Inflammatory macrophage treated with lipopolysaccharide for 1 hour (primary cell): ENCODE data around the gene PSD.

Experiments used
- DNase-seq, 2 donors: peaks; one replicate each; pipeline ENCODE4 v3.0.0-alpha.2; 2020 to 2022

PSD gene

DNA sequence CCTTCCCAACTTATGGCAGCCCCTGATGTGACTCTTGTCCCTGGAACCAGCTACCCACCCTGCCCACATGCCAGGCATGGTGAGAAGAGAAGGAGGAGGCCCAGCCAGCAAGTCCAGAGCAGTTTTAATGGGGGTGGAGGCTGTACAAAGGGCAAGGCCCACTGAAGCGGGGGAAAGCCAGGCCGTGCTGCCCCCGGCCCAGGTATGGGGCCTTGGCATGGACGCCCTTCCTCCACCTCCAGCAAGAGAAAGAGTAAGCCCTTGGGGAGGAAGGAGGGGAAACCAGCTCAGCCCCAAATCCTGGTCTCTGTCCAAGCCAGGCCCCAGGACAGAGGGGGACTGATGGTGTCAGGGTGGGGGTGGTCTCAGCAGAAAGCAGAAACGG, 16.1 kb downstream of the PSD start:
- DNase-seq: no peak

DNA sequence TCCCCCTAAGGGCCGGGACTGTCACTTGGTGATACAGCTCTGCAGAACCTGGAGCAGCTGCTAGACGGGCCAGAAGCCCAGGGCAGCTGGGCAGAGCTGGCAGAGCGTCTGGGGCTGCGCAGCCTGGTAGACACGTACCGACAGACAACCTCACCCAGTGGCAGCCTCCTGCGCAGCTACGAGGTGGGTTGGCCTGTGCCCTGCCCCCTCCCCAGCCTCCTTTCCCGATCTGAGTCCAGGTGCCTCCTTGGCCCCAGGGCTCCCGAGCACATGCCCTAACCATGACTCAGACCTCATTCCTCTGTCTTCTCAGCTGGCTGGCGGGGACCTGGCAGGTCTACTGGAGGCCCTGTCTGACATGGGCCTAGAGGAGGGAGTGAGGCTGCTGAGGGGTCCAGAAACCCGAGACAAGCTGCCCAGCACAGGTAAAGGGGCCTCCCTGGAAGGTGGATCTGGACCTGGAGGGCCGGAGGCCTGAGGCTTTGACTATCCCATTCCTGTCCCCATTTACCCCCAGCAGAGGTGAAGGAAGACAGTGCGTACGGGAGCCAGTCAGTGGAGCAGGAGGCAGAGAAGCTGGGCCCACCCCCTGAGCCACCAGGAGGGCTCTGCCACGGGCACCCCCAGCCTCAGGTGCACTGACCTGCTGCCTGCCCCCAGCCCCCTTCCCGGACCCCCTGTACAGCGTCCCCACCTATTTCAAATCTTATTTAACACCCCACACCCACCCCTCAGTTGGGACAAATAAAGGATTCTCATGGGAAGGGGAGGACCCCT, 16.7 kb downstream of the PSD start:
- DNase-seq: no peak

DNA sequence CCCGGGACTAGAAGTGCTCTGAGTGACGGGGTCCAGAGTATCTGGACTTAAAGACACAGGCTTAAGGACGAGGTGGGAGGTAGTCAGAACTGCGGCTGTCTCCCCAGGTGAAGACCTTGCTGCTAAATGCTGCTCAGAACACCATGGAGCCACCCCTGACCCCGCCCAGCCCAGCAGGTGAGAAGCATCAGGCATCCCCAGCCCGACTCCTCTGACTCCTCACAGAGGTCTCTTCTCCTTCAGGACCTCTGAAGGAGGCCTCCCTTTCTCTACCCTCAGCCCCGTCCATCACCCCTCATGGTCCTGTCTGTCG, 17.3 kb downstream of the PSD start:
- no peak for DNase-seq

DNA sequence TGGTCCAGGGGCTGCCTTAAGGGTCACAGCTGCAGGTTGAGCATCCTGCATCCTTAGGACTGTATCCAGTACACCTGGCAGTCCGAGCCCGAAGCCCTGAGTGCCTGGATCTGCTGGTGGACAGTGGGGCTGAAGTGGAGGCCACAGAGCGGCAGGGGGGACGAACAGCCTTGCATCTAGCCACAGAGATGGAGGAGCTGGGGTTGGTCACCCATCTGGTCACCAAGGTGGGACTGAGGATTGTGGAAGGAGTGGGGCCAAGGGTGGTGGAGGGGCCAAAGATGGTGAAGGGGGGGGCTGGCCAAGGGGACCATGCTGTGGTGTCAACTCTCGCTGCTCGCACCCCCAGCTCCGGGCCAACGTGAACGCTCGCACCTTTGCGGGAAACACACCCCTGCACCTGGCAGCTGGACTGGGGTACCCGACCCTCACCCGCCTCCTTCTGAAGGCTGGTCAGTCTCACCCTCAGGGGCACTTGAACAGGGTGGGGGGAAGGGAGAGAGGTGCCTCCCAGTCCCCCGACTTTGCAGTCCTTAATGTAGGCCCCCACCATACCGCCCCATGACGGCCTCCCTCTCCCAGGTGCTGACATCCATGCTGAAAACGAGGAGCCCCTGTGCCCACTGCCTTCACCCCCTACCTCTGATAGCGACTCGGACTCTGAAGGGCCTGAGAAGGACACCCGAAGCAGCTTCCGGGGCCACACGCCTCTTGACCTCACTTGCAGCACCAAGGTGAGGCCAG, 17.8 kb downstream of the PSD start:
- no peak for DNase-seq

DNA sequence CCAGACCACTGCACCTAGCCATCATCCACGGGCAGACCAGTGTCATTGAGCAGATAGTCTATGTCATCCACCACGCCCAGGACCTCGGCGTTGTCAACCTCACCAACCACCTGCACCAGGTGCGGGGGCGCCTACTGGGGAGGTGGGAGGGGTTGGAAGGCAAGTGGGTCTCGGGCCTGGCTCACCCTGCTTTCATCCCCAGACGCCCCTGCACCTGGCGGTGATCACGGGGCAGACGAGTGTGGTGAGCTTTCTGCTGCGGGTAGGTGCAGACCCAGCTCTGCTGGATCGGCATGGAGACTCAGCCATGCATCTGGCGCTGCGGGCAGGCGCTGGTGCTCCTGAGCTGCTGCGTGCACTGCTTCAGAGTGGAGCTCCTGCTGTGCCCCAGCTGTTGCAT, 18.5 kb downstream of the PSD start:
- DNase-seq: no peak

DNA sequence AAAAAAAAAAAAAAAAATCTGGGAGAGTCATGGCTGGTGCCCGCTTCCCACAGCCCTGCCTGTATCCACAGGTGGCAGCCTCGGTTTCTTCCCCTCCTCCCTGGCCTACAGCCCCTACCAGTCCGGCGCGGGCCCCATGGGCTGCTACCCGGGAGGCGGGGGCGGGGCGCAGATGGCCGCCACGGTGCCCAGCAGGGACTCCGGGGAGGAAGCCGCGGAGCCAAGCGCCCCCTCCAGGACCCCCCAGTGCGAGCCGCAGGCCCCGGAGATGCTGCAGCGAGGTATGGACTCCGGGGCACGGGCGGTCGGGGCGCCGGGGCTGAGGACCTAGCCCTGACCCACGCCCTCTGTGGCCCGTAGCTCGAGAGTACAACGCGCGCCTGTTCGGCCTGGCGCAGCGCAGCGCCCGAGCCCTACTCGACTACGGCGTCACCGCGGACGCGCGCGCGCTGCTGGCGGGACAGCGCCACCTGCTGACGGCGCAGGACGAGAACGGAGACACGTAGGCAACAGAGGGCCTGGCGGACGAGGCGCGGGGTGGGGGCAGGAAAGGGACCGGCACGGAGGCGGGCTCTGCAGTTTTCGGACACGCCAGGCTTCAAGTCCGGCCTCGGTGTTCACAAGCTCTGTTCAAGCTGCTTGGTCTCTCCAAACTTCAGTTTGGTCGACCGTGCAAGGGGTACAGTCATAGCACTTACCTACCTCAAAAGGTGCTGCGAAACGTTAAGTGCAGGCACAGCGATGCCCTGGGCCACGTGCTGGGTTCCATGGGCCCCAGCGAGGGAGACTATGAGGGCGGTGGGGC, 19.2 kb downstream of the PSD start:
- peak; percentile 78 to 86 for DNase-seq

DNA sequence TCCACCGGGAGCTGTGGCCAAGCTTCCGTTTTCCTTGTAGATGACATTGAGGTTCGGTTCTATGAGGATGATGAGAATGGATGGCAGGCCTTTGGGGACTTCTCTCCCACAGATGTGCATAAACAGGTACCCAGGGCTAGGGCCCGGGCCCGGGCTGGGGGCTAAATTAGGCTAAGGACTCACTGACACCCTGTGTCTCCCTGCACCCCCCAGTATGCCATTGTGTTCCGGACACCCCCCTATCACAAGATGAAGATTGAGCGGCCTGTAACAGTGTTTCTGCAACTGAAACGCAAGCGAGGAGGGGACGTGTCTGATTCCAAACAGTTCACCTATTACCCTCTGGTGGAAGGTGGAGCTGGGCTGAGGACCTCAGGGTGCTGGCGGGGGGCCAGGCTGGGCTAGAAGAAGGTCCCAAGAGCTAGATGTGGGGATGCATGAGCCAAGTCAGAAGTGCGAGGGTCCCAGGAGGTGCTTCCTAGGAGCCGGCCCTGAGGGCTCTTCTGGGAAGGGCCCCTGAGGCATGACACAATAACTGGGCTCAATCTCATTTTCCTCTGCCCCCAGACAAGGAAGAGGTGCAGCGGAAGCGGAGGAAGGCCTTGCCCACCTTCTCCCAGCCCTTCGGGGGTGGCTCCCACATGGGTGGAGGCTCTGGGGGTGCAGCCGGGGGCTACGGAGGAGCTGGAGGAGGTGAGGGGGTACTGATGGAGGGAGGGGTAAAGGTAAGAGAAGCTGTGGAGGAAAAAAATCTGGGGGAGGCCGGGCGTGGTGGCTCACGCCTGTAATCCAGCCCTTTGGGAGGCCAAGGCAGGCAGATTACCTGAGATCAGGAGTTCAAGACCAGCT, 20.2 kb downstream of the PSD start:
- no peak for DNase-seq

DNA sequence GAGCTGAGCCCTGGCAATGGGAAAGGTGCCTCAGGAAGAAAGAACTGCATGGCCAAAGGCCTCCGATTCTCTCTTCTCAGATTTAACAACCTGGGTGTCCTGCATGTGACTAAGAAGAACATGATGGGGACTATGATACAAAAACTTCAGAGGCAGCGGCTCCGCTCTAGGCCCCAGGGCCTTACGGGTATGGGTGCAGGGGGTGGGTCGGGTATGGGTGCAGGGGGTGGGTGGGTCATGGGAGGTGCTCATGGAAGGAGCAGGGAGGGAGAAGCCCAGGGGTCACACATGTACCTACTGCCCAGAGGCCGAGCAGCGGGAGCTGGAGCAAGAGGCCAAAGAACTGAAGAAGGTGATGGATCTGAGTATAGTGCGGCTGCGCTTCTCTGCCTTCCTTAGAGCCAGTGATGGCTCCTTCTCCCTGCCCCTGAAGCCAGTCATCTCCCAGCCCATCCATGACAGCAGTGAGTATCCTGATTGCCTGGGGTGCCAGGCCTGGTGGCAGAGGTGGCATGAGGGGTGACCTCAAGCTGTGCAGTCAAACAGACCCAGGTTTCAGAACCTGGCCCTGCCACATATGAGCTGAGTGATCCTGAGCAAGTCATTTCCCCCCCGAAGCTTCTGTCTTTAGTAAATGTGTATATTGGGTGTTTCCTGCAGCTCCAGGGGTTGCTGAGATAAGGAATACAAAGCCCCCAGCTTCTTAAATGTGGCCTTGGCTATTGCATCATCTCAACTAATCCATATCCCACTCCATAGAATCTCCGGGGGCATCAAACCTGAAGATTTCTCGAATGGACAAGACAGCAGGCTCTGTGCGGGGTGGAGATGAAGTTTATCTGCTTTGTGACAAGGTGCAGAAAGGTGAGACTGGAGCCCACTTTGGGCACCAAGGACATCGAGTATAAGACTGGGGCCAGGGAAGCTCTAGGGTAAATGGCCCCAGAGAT, 21.1 kb downstream of the PSD start:
- DNase-seq: no peak

DNA sequence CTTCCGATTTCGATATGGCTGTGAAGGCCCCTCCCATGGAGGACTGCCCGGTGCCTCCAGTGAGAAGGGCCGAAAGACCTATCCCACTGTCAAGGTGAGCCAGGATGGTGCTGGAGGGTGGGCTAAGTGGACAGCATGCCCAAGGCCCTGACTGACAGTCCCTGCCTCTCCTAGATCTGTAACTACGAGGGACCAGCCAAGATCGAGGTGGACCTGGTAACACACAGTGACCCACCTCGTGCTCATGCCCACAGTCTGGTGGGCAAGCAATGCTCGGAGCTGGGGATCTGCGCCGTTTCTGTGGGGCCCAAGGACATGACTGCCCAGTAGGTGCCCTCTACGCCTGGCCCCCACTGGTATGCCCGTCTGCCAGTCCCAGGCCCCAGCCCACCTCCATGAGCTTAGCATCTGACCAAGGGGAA, 21.8 kb downstream of the PSD start:
- no peak for DNase-seq

DNA sequence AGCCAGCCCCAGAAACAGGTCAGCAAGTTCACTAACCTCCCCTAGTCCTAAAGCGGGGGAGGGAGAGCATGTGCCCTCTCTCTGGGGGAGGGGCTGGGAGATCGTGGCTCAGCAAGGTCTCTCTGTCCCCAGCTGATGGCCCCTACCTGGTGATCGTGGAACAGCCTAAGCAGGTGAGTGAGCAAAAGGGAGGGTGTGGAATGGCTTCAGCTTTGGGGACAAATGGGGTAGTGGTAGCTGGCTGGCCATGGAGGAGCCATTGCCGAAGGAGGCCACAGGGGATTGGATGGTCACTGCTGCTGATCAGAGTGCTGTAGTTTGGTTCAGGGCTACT, 22.3 kb downstream of the PSD start:
- peak in 1 of 2 donors; percentile 35 for DNase-seq

DNA sequence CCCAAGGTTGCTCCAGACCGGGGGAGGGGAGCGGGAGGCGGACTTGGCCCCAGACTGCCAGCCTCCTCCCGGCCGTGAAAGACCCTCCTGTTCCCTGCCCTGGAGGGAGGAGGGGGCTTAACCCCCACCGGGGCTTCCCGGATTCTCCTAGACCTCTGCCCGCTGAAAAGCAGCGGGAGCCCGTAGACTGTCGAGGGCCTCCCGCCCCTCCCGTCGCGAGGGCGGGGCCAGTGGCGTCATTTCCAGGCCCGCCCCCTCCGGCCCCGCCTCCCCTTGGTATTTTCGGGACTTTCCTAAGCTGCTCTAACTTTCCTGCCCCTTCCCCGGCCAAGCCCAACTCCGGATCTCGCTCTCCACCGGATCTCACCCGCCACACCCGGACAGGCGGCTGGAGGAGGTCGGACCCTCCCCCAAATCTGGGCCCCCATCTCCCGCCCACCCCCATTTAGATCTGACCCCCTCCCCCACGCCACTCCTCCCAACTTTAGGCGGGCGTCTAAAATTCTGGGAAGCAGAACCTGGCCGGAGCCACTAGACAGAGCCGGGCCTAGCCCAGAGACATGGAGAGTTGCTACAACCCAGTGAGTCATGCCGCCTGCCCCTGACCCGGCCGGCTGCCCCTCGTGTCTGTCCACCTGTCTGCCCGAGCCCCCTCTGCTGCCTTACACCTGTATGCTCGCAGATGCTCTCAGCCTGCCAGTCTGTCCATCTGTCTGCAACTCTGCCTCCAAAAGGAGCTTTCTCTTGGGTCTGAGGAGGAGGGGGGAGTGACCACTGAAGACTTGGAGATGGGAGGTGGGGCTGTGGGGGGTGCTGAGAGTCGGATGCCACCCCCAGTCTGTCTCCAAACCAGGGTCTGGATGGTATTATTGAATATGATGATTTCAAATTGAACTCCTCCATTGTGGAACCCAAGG, 22.9 kb downstream of the PSD start, which contains the start of gene NFKB2:
Gene NFKB2, plus strand, starts transcription at position 306 of the 917 bp plus-strand sequence. Its CDS starts 255 bp downstream, at position 561.
- peak; percentile 96 to 98 for DNase-seq

DNA sequence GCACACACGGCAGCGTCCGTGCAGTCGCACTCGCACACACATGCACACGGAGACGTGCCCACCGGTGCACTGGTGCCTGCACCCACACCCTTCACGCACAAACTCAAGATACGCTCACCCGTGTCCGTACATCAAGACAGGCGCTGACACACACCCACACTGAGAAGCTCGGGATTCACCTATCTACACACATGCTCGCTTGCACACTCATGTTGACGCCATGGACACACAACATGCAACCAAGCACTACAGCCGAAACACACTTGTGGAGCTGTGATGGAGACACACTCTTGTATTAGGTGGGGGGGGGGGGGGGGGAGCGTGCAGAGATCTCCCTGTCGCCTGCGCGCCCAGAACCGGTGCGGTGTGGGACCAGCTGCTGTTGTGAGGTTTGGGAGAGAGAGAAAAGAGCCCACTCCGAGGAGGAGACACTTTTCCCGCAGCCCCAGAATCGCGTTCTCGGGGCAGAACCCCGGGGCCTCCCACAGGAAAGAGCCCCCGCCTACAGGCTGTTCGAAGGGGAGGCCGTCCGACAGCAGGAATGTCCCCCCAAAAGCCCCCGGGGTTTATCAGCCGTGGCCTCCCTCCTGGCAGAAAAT, 23.7 kb downstream of the PSD start:
- peak; percentile 93 to 96 for DNase-seq

DNA sequence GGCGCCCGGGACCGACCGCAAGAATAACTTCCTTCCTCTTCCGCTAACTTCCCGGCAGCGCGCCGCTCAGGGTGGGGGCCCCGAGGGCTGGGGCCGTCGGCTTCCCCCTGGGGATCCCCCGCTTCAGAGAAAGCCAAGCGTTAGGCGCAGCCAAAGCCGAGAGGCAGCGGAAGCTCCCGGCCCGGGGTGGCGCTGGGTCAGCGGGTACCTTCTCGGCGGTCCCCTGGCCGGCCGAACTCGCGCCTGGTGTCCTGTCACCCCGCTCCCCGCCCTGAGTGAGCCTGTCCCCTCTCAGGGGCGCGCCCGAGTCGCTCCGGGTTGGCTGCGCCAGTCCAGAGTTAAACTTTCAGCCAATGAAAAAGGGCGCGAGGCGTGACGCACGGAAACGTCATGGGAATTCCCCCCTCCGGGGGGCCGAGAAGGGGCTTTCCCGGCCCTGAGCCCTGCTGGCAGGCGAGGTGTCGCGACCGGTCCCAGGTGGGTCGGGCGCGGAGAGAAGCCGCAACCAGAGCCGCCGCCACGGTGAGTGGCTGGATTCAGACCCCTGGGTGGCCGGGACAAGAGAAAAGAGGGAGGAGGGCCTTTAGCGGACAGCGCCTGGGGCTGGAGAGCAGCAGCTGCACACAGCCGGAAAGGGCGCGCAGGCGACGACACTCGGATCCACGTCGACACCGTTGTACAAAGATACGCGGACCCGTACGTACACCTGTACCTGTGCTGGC, 24.3 kb downstream of the PSD start:
- DNase-seq: peak; percentile 98 to 100

DNA sequence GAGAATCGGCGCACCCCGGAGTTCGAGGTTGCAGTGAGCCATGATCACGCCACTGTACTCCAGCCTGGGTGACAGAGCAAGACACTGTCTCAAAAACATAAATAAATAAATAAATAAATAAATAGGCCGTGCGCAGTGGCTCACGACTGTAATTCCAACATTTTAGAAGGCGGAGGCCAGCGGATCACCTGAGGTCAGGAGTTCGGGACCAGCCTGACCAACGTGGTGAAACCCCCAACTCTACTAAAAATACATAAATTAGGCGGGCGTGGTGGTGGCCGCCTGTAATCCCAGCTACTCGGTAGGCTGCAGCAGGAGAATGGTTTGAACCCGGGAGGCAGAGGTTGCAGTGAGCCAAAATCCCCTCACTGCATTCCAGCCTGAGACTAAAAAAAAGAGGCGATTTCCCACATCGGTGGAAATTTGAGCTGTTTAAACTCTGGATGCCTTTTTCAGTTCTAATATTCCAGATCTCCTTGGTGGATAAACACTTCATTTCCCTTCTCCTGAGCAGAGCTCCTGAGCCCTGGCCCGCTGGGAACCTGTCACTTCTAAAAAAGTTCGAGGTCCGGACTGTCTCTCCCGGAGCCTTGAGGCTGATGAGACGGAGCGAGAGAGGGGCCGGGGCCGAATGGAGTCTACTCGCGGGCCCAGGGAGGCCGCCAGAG, 25.0 kb downstream of the PSD start:
- DNase-seq: no peak

DNA sequence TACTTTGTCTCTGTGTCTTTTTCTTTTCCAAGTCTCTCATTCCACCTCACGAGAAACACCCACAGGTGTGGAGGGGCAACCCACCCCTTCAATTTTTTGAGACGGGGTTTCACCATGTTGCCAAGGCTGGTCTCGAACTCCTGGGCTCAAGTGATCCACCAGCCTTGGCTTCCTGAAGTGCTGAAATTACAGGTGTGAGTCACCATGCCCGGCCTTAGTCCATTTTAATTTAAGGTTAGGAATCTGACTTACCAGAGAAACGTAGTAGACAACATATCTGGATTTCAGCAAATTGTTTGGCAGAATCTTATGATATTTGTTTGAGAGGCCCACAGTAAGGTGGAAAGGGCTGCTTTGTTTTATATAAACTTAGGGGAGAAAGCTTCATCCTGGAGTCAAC, 26.3 kb downstream of the PSD start:
- no peak for DNase-seq

DNA sequence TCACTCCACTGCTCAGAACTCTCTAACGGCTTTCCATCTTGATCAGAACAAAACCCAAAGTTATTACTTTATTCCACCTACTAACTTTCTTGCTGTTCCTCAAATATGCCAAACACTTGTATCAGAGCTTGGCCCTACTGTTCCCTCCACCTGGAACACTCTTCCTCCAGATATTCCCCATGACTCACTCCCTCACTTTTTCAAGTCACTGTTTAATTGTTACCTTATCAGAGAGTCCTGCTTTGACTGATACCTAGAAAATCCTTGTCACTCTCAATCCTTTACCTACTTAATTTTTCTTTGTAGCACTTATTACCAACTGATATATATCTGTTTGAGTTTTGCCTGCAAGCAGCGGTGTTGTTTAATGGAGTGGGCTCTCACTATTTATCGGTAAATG, 28.7 kb downstream of the PSD start:
- DNase-seq: no peak

DNA sequence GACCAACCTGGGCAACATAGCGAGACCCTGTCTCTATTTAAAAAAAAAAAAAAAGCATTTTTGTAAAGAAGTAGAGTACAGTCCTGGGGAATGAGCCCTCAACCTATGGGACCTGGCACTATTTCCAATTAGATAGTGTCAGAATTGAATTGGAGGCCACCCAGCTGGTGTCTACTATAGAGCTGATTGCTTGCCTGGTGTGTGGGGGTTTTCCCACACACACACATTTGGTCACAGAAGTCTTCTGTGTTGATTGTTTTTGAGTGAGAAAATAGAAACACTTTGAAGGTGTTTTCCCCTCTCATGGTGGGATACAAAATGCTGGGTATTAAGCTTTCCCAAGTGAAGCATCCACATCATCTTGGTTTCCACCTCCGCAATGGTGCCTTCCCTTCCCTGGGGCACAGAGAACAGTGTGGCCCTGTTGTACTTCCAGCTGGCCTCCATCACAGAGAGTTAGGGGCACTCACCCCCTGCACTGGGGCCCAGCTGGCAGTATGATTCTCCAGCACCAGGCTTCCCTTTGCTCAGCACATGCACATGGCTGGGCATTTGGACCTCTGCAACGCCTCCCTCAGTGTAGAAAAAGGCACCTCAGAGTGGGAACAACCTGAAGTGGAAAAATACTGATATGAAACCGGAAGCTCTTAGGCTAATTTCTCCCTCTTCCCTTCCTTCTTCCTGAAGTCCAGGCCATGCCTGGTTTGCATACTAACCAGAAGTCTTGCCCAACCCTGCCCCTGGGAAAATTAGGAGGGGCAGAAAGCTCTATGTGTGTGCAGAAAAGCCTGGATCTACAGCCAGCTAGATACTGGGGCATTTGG, 33.8 kb downstream of the PSD start:
- DNase-seq: peak; percentile 53 to 67

DNA sequence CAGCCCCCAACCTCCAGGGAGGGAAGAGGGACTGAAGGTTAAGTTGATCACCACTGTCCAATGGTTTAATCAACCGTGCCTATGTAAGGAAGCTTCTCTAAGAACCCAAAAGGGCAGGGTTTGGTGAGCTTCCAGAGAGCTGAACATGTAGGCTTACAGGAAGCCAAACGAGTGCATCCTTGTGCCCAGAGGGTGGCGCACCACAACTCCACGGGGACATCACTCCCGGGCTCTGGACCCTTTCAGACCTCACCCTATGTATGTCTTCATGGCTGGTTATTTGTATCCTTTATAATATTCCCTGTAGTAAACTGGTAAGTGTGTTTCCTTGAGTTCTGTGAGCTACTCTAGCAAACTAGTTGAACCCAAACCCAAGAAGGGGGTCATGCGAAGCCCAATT, 34.5 kb downstream of the PSD start:
- DNase-seq: no peak
